DMS114 treated with DMSO at 0.1 percent for 48 hours (cell line): ENCODE results near the gene HEBP2.
"Not testable (repeated sequence)": the region's sequence is repeated elsewhere in the genome, so short reads cannot be mapped to it uniquely, and the experiment has no call there.

Experiments used
- DNase-seq: peaks from one replicate; lab custom pipeline; 2025; ENCODE audit not compliant: unreplicated experiment; lab: John Stamatoyannopoulos, UW

The HEBP2 gene

DNA sequence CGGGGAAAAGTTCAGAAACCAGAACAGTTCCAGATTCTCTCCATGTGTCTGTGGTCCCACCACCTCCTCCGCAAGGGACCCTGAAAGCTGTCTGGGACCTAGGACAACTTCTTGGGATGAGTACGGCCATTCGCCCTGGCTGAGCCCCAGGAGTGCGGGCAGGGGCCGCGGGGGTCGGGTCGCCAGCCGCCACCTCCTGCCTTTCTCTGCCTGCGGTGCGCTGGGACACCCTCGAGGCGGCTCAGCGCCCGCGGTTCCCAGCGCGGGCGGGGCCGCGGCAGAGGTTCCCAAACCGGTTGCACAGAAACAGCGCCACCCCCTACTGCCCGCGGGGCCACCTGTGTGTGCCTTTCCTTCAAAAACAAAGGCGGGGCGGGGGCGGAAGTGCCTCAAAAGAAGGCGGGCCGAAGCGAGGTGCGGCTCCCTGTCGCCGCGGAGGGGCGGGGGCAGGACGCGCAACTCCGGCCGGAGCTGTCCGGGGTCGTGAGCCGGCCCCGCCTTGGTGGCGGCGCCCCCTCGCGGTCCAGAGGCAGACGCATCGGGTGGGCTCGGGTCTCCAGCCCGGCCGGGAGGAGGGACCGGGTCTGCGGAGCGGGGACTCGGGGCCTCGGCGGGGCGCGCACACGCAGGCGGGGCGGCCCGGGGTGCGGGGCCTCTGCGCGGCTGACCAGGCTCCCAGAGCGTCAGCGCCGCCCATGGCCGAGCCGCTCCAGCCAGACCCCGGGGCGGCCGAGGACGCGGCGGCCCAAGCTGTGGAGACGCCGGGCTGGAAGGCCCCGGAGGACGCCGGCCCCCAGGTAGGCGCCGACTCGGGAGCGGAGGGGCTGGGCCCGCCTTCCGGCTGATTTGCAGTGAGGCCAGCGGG is at the start of gene HEBP2:
Gene HEBP2, plus strand, starts transcription at position 423 of the 865 bp plus-strand sequence. Its CDS starts 273 bp downstream, at position 696.
- DNase-seq: peak; percentile 45

DNA sequence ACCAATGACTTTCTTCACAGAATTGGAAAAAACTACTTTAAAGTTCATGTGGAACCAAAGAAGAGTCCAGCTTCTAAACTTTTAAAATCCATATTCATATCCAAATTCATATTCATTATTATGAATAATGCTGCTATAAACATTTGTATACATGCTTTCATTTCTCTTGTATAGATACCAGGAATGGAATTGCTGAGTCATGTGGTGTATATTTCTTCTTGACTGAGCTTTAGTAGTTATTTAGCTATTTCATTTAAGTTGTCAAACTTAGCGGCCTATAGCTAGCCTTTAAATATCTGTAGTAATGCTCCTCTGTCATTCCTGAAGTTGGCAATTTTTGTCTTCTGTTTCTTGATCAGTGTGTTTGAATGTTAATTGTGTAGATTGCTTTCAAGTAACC is 46.1 kb upstream of the HEBP2 start:
- DNase-seq: no peak

DNA sequence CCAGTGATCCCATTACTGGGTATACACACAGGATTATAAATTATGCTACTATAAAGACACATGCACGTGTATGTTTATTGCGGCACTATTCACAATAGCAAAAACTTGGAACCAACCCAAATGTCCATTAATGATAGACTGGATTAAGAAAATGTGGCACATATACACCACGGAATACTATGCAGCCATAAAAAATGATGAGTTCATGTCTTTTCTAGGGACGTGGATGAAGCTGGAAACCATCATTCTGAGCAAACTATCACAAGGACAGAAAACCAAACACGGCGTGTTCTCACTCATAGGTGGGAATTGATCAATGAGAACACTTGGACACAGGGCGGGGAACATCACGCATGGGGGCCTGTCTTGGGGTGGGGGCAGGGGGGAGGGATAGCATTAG is 35.3 kb upstream of the HEBP2 start:
- DNase-seq: not testable (repeated sequence)

DNA sequence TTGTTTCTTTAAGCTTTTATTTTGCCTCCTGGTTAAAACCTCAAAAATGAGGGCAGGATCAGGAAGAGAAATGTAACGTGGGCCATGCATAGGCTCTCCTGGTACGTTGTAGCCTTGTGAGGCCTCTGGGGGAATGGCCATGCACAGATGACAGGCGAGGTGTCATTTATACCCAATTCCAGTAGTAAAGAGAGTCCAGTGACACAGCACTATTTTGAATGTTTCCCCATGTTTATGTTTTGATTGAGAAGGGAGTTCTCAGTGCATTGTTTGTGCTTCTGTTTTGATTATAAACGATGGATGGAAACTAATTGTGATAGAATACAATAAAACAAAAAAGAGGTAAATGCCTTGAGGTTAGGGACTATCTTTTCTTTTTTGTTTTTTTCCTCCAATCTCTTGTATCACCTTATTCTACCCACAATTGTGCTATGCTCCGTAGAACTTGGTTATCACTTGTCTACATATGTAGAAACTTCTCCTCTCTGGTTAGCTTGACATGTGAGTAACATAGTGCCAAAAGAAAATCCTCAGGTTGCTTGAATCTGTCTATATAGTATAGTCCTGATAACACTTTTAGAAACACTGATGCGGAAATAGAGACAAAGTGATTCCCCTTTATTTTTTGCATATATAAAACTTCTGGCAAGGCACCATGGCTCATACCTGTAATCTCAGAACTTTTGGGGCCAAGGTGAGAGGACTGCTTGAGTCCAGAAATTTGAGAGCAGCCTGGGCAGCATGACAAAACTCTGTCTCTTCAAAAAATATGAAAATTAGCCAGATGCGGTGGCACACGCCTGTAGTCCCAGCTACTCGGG is 33.2 kb upstream of the HEBP2 start:
- DNase-seq: no peak

DNA sequence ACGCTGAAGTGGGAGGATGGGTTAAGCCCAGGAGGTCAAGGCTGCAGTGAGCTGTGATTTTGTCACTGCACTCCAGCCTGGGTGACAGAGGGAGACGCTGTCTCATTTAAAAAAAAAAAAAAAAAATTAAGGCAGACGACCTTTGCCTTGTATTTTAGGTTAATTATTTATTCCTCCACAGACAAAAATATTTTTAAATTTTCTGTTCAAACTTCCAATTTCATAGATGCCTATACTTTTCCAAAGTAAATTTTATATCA is 32.6 kb upstream of the HEBP2 start:
- DNase-seq: no peak

GRCh38 chr6:138371720-138372119 is 32.3 kb upstream of the HEBP2 start:
- no peak for DNase-seq

GRCh38 chr6:138372711-138373463 is 31.1 kb upstream of the HEBP2 start:
- DNase-seq: no peak

DNA sequence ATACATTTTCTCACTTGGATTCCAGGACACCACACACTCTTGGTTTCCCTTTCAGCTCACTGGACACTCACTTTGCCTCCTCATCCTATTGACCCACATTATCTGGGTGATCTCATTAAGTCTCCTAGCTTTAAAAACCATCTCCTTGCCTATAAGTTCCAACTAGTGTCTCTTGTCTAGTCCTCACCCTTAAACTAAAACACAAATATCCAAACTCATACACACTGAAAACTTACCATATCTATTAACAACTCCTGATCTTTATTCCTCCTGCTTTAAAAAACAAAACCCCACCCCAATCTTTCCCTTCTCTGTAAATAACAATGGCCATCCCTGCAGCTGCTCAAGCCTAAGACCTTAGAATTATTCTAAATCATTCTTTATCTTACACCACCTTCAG is 29.8 kb upstream of the HEBP2 start:
- no peak for DNase-seq

DNA sequence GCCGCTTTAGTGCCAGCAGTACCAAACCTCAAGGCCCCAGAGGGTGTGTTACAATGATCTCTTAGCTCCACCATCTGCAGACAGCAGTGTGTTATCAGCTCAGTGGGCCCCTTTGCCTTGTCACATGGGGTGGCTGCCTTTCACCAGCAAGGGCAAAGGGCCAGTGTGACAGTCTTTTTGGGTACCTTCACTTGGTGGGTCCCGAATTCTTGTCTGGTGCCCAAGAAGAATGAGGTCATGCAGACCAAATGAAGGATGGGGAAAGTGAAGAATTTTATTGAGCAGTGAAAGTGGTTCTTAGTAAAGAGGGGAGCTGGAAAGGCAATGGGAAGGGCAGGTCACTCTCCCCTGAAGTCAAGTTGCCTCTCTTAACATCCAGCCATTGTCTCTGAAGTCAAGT is 29.2 kb upstream of the HEBP2 start:
- no peak for DNase-seq

DNA sequence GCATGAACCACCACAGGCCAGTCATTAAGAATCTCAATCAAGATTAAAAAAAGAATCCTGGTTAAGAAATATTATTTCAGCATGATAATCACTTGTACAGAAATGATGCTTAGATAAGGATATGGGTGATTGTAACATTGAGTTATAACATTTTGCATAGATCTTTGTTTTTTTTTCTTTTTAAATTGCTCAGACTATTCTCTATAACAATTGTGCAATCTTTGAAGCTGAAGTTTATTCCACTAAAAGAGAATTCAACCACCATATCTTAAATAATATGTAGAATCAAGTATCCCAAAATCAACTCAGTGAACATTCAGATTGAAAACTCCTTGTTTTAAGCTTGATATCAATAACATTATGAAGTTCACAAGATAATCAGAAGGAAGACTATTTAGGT is 27.0 kb upstream of the HEBP2 start:
- no peak for DNase-seq

DNA sequence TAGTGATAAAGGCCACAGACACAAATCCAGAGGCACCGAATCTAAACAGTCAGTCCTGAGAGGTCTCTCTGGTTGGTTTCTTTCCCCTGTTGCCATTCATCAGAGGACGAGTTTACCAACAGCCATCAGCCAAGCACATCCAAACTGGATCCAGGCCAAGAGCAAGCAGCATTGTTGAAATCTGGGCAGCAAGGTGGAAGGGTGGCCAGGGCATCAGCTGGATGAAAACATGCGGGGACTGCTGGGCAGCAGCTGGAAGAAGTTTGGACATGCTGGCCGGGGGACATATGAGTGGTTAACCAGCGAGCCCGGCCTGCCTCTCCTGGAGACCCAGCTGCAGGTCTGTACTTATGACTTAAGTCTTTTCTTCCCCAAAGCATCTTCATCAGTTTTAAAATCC is 26.2 kb upstream of the HEBP2 start, which contains the start of gene SMIM28:
Gene SMIM28, plus strand, starts transcription at position 62 of the 400 bp plus-strand sequence. Its CDS starts 168 bp downstream, at position 230.
- DNase-seq: no peak

- no peak for DNase-seq
These were observed 25.6 kb upstream of the HEBP2 start for GRCh38 chr6:138378463-138378862.

DNA sequence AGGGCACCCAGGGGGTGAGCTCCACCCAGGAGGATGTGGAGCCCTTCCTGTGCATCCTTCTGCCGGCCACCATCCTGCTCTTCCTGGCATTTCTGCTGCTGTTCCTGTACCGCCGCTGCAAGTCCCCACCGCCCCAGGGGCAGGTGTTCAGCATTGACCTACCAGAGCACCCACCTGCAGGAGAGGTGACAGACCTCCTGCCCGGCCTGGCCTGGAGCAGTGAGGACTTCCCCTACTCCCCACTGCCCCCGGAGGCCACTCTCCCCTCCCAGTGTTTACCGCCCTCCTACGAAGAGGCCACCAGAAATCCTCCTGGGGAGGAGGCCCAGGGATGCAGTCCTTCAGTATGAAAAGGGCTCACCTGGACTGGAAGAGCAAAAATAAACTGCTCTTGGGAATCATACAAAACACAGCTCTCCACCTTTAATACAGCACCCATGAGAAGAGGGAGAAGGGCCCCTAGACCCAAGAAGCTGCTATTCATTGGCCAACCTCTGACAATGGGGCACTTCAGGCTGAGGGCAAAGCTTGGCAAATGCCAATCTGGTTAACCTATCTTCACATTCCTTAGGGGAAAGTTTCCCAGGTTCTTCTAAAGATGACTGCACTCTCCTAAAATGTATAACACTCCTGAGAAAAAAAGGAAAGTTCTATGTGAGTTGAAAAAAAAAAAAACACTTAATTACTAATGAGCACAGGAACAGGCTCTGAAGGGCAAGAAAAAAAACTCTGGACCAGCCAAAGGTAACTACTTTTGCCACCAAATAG is 21.3 kb upstream of the HEBP2 start:
- DNase-seq: no peak

GRCh38 chr6:138383776-138384175 is 20.2 kb upstream of the HEBP2 start:
- DNase-seq: no peak

GRCh38 chr6:138386897-138387296 is 17.1 kb upstream of the HEBP2 start:
- DNase-seq: no peak

DNA sequence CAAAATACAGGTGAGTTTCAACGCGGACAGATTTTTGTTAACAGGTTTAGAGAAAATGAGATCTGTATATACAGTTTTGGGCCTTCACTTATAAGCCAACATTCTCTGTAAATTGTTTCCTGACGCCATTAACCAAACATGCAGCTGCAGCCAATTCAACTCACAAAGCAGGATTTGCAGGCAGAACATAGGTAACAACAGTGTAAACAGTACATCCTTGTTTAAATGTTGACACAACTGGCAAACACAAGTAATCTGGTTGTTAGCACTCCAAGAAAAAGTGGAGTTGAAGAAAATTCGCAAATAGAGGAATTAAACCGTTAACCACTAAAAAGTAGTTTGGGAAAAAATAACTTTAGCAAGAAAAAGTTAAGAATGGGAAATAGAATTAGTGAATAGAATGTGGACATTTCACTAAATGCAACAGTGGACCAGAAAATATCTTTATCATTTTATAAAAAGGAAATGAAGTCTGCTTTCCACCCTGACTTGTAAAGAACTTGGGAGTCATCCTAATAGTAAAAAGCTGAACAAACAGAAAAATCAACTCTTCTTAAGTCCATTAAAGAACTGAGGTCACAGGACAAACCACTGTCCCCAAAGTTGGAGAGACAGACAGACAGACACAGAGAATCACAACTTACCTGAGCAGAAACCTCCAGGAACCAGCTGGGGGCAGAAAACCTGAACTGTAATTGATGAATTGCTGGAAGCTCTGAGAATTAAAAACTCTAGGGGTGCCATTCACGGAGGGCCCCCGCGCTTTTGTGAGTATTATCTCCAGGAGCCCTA is 16.2 kb upstream of the HEBP2 start:
- no peak for DNase-seq

GRCh38 chr6:138389551-138389950 is 14.5 kb upstream of the HEBP2 start:
- no peak for DNase-seq

- DNase-seq: no peak
These were observed 9.9 kb upstream of the HEBP2 start for GRCh38 chr6:138393871-138394783.

DNA sequence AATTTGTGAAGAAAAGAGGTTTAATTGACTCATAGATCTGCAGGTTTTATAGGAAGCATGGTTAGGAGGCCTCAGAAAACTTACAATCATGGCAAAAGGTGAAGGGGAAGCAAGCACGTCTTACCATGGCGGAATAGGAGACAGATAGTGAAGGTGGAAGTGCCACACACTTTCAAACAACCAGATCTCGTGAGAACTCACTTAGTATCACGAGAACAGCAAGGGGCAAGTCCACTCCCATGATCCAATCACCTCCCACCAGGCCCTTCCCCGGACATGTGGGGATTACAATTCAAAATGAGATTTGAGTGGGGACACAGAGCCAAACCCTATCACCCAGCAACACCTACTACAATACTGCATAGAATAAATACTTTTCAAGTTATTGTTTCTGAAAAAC is 7.3 kb upstream of the HEBP2 start:
- DNase-seq: no peak
